IPS DF 6.9 (cell line): Measurements from ENCODE around the gene CPNE1.

Experiments used
- DNase-seq: peaks from one replicate; pipeline ENCODE4 v3.0.0-alpha.2; 2013; ENCODE audit warnings: low read depth, low spot score
- H3K27ac ChIP-seq: one replicate; pipeline ENCODE4 v1.5.1; 2013; ENCODE audit warnings: low read length, control low read depth
- H3K27me3 ChIP-seq: 2 replicates; pipeline ENCODE4 v1.6.1; 2013; ENCODE audit warnings: mild to moderate bottlenecking, low read length; ENCODE audit not compliant: control insufficient read depth, insufficient read depth
- H3K36me3 ChIP-seq: 2 replicates; pipeline ENCODE4 v1.6.1; 2013; ENCODE audit warnings: low read length; ENCODE audit not compliant: control insufficient read depth, insufficient read depth
- H3K4me1 ChIP-seq: 2 replicates; pipeline ENCODE4 v1.6.1; 2013; ENCODE audit warnings: low read length; ENCODE audit not compliant: control insufficient read depth, insufficient read depth
- H3K4me3 ChIP-seq: 2 replicates; pipeline ENCODE4 v1.5.1; 2013; ENCODE audit warnings: mild to moderate bottlenecking, low read length
- H3K9me3 ChIP-seq: 2 replicates; pipeline ENCODE4 v1.6.1; 2013; ENCODE audit warnings: low read length, inconsistent platforms; ENCODE audit not compliant: control insufficient read depth, insufficient read depth
- WGBS: extraction: QIAGEN DNeasy Blood & Tissue Kit; methylation state at CpG from one replicate; pipeline ENCODE4 v1.1.7; 2013; ENCODE audit warnings: mixed read lengths, missing lambda C conversion rate; ENCODE audit not compliant: insufficient read length, insufficient coverage; 5-methylcytosine and 5-hydroxymethylcytosine counted together

Gene CPNE1

GRCh38 chr20:35607003-35607735 is 57.5 kb downstream of the CPNE1 start:
- WGBS: no CpG with 5 or more reads among the region's 14 CpGs
- no peaks in the 10 kb centered on the region for H3K36me3 ChIP-seq
- no peak overlapping the region for H3K4me3 ChIP-seq
- no peak for DNase-seq
- no peaks in the 10 kb centered on the region for H3K9me3 ChIP-seq
- no peaks in the 10 kb centered on the region for H3K4me1 ChIP-seq
- no peak overlapping the region for H3K27ac ChIP-seq
- peaks cover 3% of the 10 kb centered on the region; the same call in 1 of the 2 replicates for H3K27me3 ChIP-seq

- no CpG with 5 or more reads among the region's 4 CpGs for WGBS
- Histone ChIP-seq H3K27ac (no peak overlapping the region), H3K9me3 (no peaks in the 10 kb centered on the region), H3K27me3 (peaks cover 3% of the 10 kb centered on the region; the same call in 1 of the 2 replicates), H3K4me1 (no peaks in the 10 kb centered on the region), H3K36me3 (no peaks in the 10 kb centered on the region), H3K4me3 (no peak overlapping the region)
- no peak for DNase-seq
Measured at GRCh38 chr20:35606127-35606526, 58.6 kb downstream of the CPNE1 start.

GRCh38 chr20:35604449-35604747 is 60.3 kb downstream of the CPNE1 start:
- H3K9me3 ChIP-seq: no peaks in the 10 kb centered on the region
- H3K36me3 ChIP-seq: no peaks in the 10 kb centered on the region
- no CpG with 5 or more reads among the region's 4 CpGs for WGBS
- no peak overlapping the region for H3K4me3 ChIP-seq
- 0 out of 2 replicates have a peak, but pooled peaks cover 1% of the 10 kb centered on the region for H3K4me1 ChIP-seq
- H3K27me3 ChIP-seq: peaks cover 5% of the 10 kb centered on the region; the same call in 1 of the 2 replicates
- no peak overlapping the region for H3K27ac ChIP-seq
- DNase-seq: no peak

DNA sequence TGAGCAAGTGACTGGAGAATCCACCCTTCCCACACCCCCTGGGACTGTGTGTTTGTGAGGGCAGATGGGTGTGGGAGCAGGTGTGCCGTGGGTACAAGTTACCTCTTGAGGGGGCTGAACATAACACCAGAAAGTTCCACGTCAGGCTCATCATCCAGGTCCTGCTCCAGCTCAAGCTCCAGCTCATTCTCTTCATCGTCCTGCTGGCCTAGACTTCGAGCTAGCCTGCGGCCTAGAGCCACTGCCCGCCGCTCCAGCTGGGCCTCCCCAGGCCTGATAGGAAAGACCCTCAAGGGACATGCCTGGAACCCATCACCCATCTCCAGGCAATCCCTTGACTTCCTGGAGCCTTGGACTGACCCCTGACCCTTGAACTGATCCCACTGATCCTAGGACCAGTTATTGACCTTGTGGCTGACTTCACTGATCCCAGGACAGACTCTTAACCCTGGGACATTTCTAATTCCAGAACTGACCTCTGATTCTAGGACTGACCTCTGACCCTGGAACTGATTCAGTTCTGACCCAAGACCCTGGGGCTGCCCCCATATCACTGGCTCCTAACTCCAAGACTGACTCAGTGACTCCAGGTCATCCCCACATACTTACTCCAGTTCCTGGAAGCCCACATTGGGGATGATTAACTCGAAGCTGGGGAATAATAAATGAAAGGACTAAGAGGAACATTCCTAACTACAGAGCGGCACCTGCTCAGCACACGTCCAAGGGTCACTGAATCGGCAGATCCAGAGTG is 60.8 kb downstream of the CPNE1 start:
- WGBS: no CpG with 5 or more reads among the region's 11 CpGs
- 0 out of 2 replicates have a peak, but pooled peaks cover 1% of the 10 kb centered on the region for H3K4me1 ChIP-seq

GRCh38 chr20:35602851-35603495 is 61.7 kb downstream of the CPNE1 start:
- WGBS: no CpG with 5 or more reads among the region's 15 CpGs
- no peak overlapping the region for H3K27ac ChIP-seq
- H3K36me3 ChIP-seq: no peaks in the 10 kb centered on the region
- H3K9me3 ChIP-seq: no peaks in the 10 kb centered on the region
- H3K4me1 ChIP-seq: 0 out of 2 replicates have a peak, but pooled peaks cover 1% of the 10 kb centered on the region
- DNase-seq: no peak
- H3K27me3 ChIP-seq: peaks cover 5% of the 10 kb centered on the region; the same call in 1 of the 2 replicates
- no peak overlapping the region for H3K4me3 ChIP-seq

More for the DNA sequence above, 60.8 kb downstream of the CPNE1 start:
- DNase-seq: no peak
- Histone ChIP-seq H3K4me3 (no peak overlapping the region), H3K36me3 (no peaks in the 10 kb centered on the region), H3K9me3 (no peaks in the 10 kb centered on the region), H3K27me3 (peaks cover 5% of the 10 kb centered on the region; the same call in 1 of the 2 replicates), H3K27ac (no peak overlapping the region)

DNA sequence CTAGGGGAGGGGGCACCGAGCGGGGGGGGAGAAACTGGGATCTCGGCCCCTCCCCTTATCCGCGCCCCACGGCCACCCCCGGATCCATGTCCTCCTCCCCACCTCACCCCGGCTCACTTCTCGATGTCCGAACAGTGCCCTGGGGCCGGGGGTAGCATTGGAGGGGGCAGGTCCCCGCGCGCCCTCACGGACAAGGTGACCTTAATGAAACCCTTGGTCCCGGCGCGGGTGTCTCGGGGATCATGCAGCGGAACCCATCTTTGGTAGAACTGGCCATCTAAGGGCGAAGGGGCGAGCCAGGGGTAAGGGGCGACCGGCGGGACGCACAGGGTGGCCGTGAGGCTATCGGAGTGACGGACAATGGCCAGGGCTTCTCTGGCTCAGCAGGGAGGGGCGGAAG is 62.7 kb downstream of the CPNE1 start:
- peaks cover 5% of the 10 kb centered on the region; the same call in 1 of the 2 replicates for H3K27me3 ChIP-seq
- H3K4me3 ChIP-seq: peak overlapping the region; percentile 29; the same call in 1 of the 2 replicates
- H3K27ac ChIP-seq: no peak overlapping the region
- no peaks in the 10 kb centered on the region for H3K9me3 ChIP-seq
- H3K36me3 ChIP-seq: no peaks in the 10 kb centered on the region
- no CpG with 5 or more reads among the region's 30 CpGs for WGBS
- 0 out of 2 replicates have a peak, but pooled peaks cover 1% of the 10 kb centered on the region for H3K4me1 ChIP-seq
- DNase-seq: no peak

DNA sequence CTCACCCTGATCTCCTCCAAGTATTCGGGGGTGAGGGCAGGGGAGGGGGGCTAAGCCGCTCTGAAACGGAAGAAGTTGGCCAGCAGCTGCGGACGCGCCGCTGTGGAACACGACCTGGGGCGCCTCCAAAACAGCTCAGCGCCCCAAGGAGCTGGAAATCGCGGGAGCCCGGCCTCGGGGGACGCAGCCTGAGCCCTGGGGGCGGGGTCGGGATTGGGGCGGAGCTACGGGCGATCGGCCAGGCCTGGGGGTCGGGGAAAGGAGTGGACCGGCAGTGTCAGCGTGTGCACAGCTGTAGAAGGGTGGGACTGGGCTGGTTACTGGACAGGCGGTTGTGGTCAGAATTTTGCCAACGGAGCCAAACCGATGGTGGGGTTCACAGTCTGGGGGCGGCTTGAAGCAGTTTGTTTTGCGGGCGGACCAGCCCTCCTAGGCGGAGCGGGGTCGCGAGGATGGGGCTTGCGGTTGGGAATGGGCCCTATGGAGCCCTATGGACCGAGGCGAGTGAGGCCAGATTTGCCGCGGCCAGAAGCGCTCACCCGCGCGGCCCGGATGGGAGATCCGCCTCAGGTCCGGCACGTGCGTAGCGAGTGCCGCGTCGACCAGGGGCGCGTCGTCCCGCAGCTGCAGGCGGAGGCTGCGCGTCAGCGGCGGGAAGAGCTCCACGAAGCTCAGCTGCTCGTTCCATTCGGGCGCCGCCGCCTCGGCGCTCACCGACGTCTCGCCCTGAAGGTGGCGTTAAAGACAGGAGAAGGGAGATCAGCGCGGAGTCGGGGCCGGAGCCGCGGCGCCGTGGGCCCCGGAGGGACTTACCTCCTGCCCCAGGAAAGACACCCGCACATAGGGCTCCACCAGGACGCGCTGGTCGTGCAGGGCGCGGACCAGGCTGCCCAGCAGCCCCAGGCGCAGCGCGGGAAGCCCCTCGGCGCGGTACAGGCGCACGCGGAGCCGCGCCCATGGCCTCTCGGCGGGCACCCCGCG is 63.4 kb downstream of the CPNE1 start:
- 0 out of 2 replicates have a peak, but pooled peaks cover 1% of the 10 kb centered on the region for H3K4me1 ChIP-seq
- no peaks in the 10 kb centered on the region for H3K36me3 ChIP-seq

DNA sequence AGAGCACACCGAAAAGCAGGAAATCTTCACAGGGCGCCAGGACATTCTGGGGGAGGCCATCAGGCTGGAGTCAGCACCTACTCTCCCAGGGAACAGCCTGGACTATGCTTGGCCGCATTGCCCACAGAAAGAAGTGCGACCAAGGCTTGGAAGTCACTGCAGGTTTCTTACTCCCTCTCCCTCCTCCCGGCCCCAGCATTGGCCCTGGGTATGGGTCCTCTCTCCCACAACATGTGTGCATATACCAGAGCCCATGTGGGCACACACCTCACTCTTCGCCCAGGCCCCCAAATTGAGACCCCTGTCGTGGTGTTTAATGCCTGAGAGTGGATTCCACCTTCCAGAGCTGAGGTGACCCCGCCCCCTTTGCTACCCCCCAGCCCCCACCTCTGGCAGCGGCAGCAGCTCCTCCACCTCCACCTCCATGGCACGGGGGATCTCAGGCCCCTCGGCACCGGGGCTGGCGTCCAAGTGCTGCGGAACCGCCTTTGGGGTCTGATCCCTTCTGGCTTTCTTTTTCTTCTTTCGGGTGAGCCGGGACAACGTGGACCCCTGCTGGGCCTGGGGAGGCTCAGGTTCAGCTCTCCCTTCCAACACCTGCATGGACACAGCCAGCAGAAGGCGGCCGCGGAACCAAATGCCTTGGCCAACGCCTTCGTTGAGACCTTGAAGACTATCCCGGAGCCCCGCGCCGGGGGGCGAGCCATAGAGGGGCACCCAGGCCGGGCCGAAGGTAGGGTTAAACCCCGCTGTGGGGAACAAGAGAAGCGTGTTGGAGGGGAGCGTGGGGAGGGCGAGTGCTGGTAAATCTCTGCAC is 64.3 kb downstream of the CPNE1 start:
- Histone ChIP-seq H3K27ac (no peak overlapping the region), H3K4me1 (0 out of 2 replicates have a peak, but pooled peaks cover 1% of the 10 kb centered on the region), H3K36me3 (no peaks in the 10 kb centered on the region), H3K9me3 (no peaks in the 10 kb centered on the region), H3K27me3 (peaks cover 5% of the 10 kb centered on the region; the same call in 1 of the 2 replicates), H3K4me3 (peak overlapping the region; percentile 29; the same call in 1 of the 2 replicates)
- no peak for DNase-seq
- WGBS: no CpG with 5 or more reads among the region's 34 CpGs

More for the DNA sequence above, 63.4 kb downstream of the CPNE1 start:
- Histone ChIP-seq H3K4me3 (peak overlapping the region; percentile 29; the same call in 1 of the 2 replicates), H3K9me3 (no peaks in the 10 kb centered on the region), H3K27me3 (peaks cover 5% of the 10 kb centered on the region; the same call in 1 of the 2 replicates), H3K27ac (no peak overlapping the region)
- no CpG with 5 or more reads among the region's 103 CpGs for WGBS
- DNase-seq: no peak

DNA sequence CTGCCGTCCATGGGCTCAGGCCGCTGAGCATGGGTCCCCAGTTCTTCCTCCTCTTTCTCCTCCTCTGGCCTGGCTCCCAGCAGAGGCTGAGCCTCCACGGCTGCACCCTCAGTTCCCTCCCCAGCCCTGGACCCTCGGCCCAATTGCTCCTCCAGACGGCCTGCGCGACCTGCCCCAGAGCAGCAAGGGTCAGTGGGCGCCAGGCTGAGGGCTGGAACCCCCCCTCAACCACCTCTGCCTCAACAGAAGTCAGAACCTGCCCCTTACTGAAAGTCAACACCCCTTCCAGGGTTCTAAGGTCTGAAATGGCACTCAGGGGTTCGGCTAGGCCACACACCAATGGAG is 65.0 kb downstream of the CPNE1 start:
- Histone ChIP-seq H3K9me3 (no peaks in the 10 kb centered on the region), H3K27me3 (peaks cover 5% of the 10 kb centered on the region; the same call in 1 of the 2 replicates), H3K36me3 (no peaks in the 10 kb centered on the region), H3K4me3 (no peak overlapping the region), H3K27ac (no peak overlapping the region), H3K4me1 (0 out of 2 replicates have a peak, but pooled peaks cover 1% of the 10 kb centered on the region)
- WGBS: no CpG with 5 or more reads among the region's 9 CpGs
- no peak for DNase-seq
